ENCODE data around the gene GPS1.

GPS1 gene

GRCh38 chr17:82106688-82107305 is 55.1 kb downstream of the GPS1 start:
- no peak for DNase-seq
